IPS DF 6.9 (cell line): Measurements from ENCODE around the gene PPP1R7.

Experiments
- DNase-seq: peaks from one replicate; pipeline ENCODE4 v3.0.0-alpha.2; 2013; ENCODE audit warnings: low read depth, low spot score
- H3K27ac ChIP-seq: one replicate; pipeline ENCODE4 v1.5.1; 2013; ENCODE audit warnings: low read length, control low read depth
- H3K27me3 ChIP-seq: 2 replicates; pipeline ENCODE4 v1.6.1; 2013; ENCODE audit warnings: mild to moderate bottlenecking, low read length; ENCODE audit not compliant: control insufficient read depth, insufficient read depth
- H3K36me3 ChIP-seq: 2 replicates; pipeline ENCODE4 v1.6.1; 2013; ENCODE audit warnings: low read length; ENCODE audit not compliant: control insufficient read depth, insufficient read depth
- H3K4me1 ChIP-seq: 2 replicates; pipeline ENCODE4 v1.6.1; 2013; ENCODE audit warnings: low read length; ENCODE audit not compliant: control insufficient read depth, insufficient read depth
- H3K4me3 ChIP-seq: 2 replicates; pipeline ENCODE4 v1.5.1; 2013; ENCODE audit warnings: mild to moderate bottlenecking, low read length
- H3K9me3 ChIP-seq: 2 replicates; pipeline ENCODE4 v1.6.1; 2013; ENCODE audit warnings: low read length, inconsistent platforms; ENCODE audit not compliant: control insufficient read depth, insufficient read depth
- WGBS: extraction: QIAGEN DNeasy Blood & Tissue Kit; methylation state at CpG from one replicate; pipeline ENCODE4 v1.1.7; 2013; ENCODE audit warnings: mixed read lengths, missing lambda C conversion rate; ENCODE audit not compliant: insufficient read length, insufficient coverage; 5-methylcytosine and 5-hydroxymethylcytosine counted together

Gene PPP1R7

GRCh38 chr2:241110089-241110606 lies 40.1 kb upstream of the PPP1R7 start:
- WGBS: no CpG with 5 or more reads among the region's 9 CpGs
- Histone ChIP-seq H3K4me1 (no peaks in the 10 kb centered on the region), H3K36me3 (peaks cover 7% of the 10 kb centered on the region), H3K27me3 (no peaks in the 10 kb centered on the region), H3K9me3 (no peaks in the 10 kb centered on the region), H3K27ac (no peak overlapping the region), H3K4me3 (no peak overlapping the region)
- DNase-seq: no peak

DNA sequence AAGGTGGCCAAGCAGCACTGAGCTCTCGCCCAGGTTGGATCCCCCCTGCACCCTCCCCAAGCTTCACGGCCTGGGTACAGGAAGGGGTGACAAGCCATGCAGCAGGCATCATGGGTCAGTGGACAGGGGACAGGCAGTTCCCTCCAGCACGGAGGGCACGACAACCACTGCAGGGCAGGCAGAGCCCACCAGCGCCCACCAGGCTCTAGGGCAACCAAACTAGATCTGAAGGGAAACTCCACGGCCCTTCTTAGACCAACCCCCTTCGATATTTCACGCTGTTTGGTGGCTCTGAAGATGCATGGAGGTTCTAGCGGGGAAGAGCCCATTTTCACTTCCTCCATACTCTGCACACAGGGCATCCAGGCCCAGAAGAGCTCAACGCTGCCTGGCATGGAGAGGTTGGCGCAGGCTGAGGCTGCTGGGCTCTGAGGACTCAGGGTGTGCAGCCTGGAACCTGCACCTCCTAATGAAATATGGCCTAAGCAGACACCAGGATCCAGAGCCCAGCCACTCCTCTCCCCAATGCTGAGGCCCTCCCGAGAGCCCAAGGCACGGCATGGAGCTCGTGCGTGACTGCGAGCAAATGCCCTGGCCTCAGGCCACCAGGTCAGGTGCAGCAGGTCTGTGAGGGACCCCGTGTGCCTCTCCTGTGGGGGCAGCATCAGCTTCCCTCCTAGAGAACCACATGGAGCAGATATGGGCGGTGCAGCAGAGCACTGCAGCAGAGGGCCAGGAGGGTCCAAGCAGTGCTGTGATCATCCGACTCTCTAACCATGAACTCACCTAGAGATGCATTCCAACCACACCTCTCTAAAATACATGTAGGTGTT lies 39.4 kb upstream of the PPP1R7 start:
- no peaks in the 10 kb centered on the region for H3K9me3 ChIP-seq
- H3K27me3 ChIP-seq: no peaks in the 10 kb centered on the region
- H3K27ac ChIP-seq: no peak overlapping the region
- H3K36me3 ChIP-seq: peaks cover 8% of the 10 kb centered on the region
- no peak for DNase-seq
- H3K4me3 ChIP-seq: no peak overlapping the region
- WGBS: no CpG with 5 or more reads among the region's 19 CpGs
- H3K4me1 ChIP-seq: no peaks in the 10 kb centered on the region

- no CpG with 5 or more reads among the region's 9 CpGs for WGBS
- DNase-seq: no peak
- no peaks in the 10 kb centered on the region for H3K9me3 ChIP-seq
- H3K36me3 ChIP-seq: peaks cover 8% of the 10 kb centered on the region
- no peak overlapping the region for H3K4me3 ChIP-seq
- H3K4me1 ChIP-seq: no peaks in the 10 kb centered on the region
- no peaks in the 10 kb centered on the region for H3K27me3 ChIP-seq
- no peak overlapping the region for H3K27ac ChIP-seq
Measured at GRCh38 chr2:241111440-241111805, 38.8 kb upstream of the PPP1R7 start.

GRCh38 chr2:241112046-241112445 lies 38.2 kb upstream of the PPP1R7 start:
- H3K4me3 ChIP-seq: no peak overlapping the region
- no peak overlapping the region for H3K27ac ChIP-seq
- H3K36me3 ChIP-seq: peaks cover 8% of the 10 kb centered on the region
- no peak for DNase-seq
- WGBS: no CpG with 5 or more reads among the region's 17 CpGs
- no peaks in the 10 kb centered on the region for H3K9me3 ChIP-seq
- H3K4me1 ChIP-seq: no peaks in the 10 kb centered on the region
- no peaks in the 10 kb centered on the region for H3K27me3 ChIP-seq

- Histone ChIP-seq H3K4me3 (no peak overlapping the region), H3K27me3 (no peaks in the 10 kb centered on the region), H3K9me3 (no peaks in the 10 kb centered on the region), H3K4me1 (no peaks in the 10 kb centered on the region), H3K36me3 (peaks cover 8% of the 10 kb centered on the region), H3K27ac (no peak overlapping the region)
- WGBS: no CpG with 5 or more reads among the region's 8 CpGs
- DNase-seq: no peak
Measured at GRCh38 chr2:241112592-241112991, 37.7 kb upstream of the PPP1R7 start.

DNA sequence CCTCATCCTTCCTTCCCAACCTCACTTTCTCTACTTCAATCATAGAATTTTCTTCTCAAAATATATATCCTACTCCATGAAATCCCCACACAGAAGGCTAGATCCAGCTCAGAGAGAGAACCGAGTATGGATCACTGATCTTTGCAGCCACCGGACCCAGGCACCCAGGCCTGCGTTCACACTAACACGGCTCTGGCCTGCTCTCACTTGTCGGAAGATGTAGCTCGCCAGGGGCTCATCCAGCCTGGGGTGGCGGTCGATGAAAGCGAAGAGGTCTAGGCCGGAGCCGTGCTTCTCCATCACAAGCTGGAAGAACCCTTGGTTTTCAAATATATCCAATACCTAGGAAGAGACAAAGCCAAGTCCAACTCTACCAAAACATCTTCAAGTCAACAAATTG lies 35.4 kb upstream of the PPP1R7 start:
- Histone ChIP-seq H3K4me1 (no peaks in the 10 kb centered on the region), H3K9me3 (no peaks in the 10 kb centered on the region), H3K36me3 (peaks cover 8% of the 10 kb centered on the region), H3K27ac (no peak overlapping the region), H3K4me3 (no peak overlapping the region), H3K27me3 (no peaks in the 10 kb centered on the region)
- no CpG with 5 or more reads among the region's 11 CpGs for WGBS
- DNase-seq: no peak

DNA sequence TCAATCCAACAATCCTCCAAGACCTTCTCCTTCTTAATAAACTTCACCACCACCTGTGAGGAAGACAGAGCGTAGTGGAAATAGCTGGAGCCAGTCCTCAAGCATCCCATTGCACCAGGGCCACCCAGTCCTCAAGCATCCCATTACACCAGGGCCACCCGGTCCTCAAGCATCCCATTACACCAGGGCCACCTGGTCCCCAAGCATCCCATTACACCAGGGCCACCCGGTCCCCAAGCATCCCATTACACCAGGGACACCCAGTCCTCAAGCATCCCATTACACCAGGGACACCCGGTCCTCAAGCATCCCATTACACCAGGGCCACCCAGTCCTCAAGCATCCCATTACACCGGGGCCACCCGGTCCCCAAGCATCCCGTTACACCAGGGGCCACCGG lies 34.9 kb upstream of the PPP1R7 start:
- Histone ChIP-seq H3K27ac (no peak overlapping the region), H3K36me3 (peaks cover 8% of the 10 kb centered on the region), H3K4me1 (no peaks in the 10 kb centered on the region), H3K27me3 (no peaks in the 10 kb centered on the region), H3K4me3 (no peak overlapping the region), H3K9me3 (no peaks in the 10 kb centered on the region)
- WGBS: no CpG with 5 or more reads among the region's 8 CpGs
- DNase-seq: no peak

DNA sequence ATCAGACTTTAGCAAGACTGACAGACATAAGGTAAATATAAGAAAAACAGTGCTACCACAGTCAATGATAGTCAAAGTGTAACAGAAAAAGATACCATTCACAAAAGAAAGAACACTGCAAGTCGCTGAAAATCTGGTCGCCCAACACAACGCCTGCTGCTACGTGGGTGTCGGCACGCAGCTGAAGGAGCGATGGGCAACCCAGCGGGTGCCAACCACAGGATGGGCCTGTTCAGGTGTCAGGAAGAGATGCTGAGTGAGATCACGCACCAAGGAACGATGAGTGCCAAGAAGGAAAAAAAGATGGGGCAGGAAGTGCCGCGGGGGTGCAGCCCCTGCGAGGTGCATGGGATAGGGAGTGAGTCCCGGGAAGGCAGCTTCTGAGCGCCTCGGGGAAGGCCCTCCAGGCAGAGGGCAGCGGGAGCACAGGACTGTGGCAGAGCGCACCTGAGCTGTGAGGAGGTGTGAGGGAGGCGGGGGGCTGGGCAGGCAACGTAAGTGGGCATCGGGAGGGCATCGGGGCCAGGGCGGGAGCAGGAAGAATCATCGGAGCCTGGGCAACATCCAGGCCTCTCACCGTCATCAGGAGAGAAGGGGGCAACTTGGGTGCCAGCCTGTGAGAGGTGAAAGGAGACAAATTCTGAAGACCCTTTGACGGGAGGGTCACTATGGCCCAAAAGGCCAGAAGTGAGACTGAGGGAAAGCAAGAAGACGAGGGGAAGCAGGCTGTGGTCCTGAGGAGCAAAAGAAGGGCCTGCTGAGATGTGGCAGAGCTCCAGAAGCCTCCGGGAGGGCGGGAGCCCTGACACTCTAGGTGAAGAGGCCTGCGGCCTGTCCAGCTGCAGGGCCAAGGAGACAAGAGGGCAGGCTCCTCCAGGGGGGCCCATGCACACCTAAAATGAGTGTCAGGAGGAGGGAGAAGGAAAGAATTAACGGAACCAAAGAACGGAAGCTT lies 33.4 kb upstream of the PPP1R7 start:
- no CpG with 5 or more reads among the region's 32 CpGs for WGBS
- H3K36me3 ChIP-seq: peaks cover 8% of the 10 kb centered on the region

GRCh38 chr2:241118737-241119505 lies 31.3 kb upstream of the PPP1R7 start:
- no peaks in the 10 kb centered on the region for H3K9me3 ChIP-seq
- DNase-seq: no peak
- peaks cover 16% of the 10 kb centered on the region for H3K36me3 ChIP-seq
- H3K4me3 ChIP-seq: no peak overlapping the region
- H3K4me1 ChIP-seq: no peaks in the 10 kb centered on the region
- no peaks in the 10 kb centered on the region for H3K27me3 ChIP-seq
- H3K27ac ChIP-seq: no peak overlapping the region
- no CpG with 5 or more reads among the region's 24 CpGs for WGBS

More for the DNA sequence above, 33.4 kb upstream of the PPP1R7 start:
- Histone ChIP-seq H3K4me1 (no peaks in the 10 kb centered on the region), H3K27me3 (no peaks in the 10 kb centered on the region), H3K27ac (no peak overlapping the region), H3K9me3 (no peaks in the 10 kb centered on the region), H3K4me3 (no peak overlapping the region)
- no peak for DNase-seq

DNA sequence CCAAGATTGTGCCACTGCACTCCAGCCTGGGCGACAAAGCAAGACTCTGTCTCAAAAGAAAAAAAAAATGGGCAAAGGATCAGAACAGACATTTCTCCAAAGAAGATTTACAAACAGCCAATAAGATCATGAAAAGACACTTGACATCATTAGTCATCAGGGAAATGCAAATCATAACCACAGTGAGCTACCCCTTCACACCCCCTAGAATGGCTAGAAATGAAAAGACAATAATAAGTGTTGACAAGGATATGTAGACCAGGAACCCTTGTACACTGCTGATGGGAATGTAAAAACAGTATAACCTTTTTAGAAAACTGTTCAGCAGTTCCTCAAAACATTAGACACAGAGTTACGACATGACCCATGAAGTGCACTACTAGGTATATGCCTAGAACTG lies 29.8 kb upstream of the PPP1R7 start:
- no peaks in the 10 kb centered on the region for H3K27me3 ChIP-seq
- no peak overlapping the region for H3K4me3 ChIP-seq
- no CpG with 5 or more reads among the region's 2 CpGs for WGBS
- no peak overlapping the region for H3K27ac ChIP-seq
- peaks cover 14% of the 10 kb centered on the region for H3K36me3 ChIP-seq
- H3K4me1 ChIP-seq: no peaks in the 10 kb centered on the region
- no peak for DNase-seq
- H3K9me3 ChIP-seq: no peaks in the 10 kb centered on the region
